OCI-LY3 (cell line): ENCODE measurements around the gene PAM.

ENCODE experiments used
- EZH2phosphoT487 ChIP-seq: fragments of 200-600 bp; shearing (Covaris generic); IDR thresholded peaks from 2 replicates; pipeline ENCODE4 v1.6.1; 2018; ENCODE audit warnings: antibody characterized with exemption, mixed run types, low read depth
- TF ChIP-seq, protein P1 (sequence below): fragments of 200-600, 300-600 bp; sonication (generic); IDR thresholded peaks from 2 replicates; pipeline ENCODE4 v1.5.1; 2014; ENCODE audit warnings: antibody characterized with exemption, low read length, low read depth

DNA sequence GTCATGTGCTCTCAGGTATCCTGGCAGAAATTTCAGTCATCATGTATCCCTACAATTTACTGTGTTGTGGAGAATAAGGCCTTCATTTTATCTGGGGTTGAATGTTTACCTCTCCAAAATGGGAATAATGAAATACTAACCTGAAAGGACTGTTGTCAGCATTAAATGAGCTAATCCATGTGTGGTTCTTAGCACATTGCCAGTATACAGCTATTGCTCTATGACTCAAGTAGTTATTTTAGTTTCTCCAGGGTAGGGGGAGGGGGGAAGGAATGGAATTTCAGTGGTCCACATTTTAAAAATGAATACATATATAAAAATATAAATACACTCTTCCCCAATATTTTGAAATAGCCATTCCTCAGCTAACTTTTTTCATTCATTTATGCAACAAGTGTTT, 3.5 kb downstream of the PAM start:
- TF ChIP-seq, protein P1, sequence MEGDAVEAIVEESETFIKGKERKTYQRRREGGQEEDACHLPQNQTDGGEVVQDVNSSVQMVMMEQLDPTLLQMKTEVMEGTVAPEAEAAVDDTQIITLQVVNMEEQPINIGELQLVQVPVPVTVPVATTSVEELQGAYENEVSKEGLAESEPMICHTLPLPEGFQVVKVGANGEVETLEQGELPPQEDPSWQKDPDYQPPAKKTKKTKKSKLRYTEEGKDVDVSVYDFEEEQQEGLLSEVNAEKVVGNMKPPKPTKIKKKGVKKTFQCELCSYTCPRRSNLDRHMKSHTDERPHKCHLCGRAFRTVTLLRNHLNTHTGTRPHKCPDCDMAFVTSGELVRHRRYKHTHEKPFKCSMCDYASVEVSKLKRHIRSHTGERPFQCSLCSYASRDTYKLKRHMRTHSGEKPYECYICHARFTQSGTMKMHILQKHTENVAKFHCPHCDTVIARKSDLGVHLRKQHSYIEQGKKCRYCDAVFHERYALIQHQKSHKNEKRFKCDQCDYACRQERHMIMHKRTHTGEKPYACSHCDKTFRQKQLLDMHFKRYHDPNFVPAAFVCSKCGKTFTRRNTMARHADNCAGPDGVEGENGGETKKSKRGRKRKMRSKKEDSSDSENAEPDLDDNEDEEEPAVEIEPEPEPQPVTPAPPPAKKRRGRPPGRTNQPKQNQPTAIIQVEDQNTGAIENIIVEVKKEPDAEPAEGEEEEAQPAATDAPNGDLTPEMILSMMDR = no peak
- TF ChIP-seq EZH2phosphoT487 = no peak
